GM10248 (cell line): ENCODE measurements around the gene SOS2.

Source experiments
- CTCF ChIA-PET: fragments of 300-600 bp; sonication (Branson Sonifier 250); formaldehyde crosslinking; extraction: SDS; loops from one replicate; lab custom pipeline; 2021; ENCODE audit warnings: antibody characterized with exemption; lab: Yijun Ruan, JAX
- POLR2A ChIA-PET: fragments of 350-650 bp; sonication (Branson Sonifier 250); formaldehyde crosslinking; extraction: SDS; loops from one replicate; lab custom pipeline; 2020; ENCODE audit warnings: antibody characterized with exemption; lab: Yijun Ruan, JAX
- DNase-seq: peaks from one replicate; pipeline ENCODE4 v3.0.0; 2012; ENCODE audit errors: extremely low spot score
- TF ChIP-seq, protein P1 (sequence below): IDR thresholded peaks from 2 replicates; pipeline ENCODE4 v1.5.1; 2012; ENCODE audit warnings: mild to moderate bottlenecking, low read depth; ENCODE audit errors: extremely low read depth, missing control alignments, control extremely low read depth

SOS2 gene

DNA sequence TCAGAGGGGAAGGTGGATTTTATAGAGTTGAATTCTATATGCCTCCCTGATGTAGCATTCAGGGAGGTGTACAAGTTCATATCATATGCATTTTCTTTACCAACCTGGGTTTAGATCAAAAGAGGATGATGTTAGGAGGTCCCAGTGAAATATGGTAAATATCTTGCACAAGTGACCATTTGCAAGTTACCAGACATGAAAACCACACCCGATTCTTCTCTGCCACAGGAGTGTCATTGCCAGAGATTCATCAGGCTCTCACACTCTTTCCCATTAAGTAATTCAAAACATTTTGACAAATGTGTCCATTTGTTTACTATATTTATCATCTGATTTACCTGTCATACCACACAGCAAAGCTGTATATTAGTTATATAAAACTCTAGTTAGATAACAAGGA, 159.0 kb downstream of the SOS2 start:
- POLR2A ChIA-PET: no interaction called here

DNA sequence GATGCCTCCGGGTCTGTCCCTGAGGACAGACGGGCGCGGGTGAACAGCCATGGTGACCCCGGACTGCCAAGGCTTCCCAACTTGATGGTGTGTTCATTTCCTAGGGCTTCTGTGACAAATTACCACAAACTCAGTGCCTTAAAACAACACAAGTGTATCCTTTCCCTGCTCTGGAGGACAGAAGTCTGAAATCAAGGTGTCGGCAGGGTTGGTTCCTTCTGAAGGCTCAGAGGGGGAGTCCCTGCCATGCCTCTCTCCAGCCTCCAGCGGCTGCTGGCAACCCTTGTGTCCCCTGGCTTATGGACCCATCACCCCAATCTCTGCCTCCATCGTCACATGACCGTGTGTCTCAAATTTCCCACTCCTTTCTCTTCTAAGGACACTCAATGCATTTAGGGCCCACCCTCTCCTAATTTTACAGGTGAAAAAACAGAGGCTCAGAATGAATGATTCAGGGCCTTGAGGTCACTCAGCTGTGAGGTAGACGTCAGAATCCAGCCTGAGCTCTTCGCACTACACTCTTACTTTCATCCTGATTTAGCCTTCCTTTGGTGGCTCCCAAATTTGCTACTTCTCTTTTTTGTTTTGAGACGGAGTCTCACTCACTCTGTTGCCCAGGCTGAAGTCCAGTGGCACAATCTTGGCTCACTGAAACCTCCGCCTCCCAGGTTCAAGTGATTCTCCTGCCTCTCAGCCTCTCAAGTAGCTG, 160.4 kb downstream of the SOS2 start:
- CTCF ChIA-PET: interaction anchor here (0.9 to 4.5 kb wide), 11 partner anchors 9 to 437 kb away, joined by 3 to 28 read pairs (median 3); partner anchors contain the start of gene NEMF
- POLR2A ChIA-PET: interaction anchor here (0.6 to 1.7 kb wide), 2 partner anchors 11 to 465 kb away, joined by 4 to 5 read pairs; no protein-coding TSS in a partner anchor
- TF ChIP-seq, protein P1, sequence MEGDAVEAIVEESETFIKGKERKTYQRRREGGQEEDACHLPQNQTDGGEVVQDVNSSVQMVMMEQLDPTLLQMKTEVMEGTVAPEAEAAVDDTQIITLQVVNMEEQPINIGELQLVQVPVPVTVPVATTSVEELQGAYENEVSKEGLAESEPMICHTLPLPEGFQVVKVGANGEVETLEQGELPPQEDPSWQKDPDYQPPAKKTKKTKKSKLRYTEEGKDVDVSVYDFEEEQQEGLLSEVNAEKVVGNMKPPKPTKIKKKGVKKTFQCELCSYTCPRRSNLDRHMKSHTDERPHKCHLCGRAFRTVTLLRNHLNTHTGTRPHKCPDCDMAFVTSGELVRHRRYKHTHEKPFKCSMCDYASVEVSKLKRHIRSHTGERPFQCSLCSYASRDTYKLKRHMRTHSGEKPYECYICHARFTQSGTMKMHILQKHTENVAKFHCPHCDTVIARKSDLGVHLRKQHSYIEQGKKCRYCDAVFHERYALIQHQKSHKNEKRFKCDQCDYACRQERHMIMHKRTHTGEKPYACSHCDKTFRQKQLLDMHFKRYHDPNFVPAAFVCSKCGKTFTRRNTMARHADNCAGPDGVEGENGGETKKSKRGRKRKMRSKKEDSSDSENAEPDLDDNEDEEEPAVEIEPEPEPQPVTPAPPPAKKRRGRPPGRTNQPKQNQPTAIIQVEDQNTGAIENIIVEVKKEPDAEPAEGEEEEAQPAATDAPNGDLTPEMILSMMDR: no peak
- no peak for DNase-seq

More for the DNA sequence above, 159.0 kb downstream of the SOS2 start:
- no peak for DNase-seq
- TF ChIP-seq, protein P1: no peak
- CTCF ChIA-PET: interaction anchor here (4.5 kb wide), 1 partner anchor 10 kb away, joined by 28 read pairs; no protein-coding TSS in a partner anchor

DNA sequence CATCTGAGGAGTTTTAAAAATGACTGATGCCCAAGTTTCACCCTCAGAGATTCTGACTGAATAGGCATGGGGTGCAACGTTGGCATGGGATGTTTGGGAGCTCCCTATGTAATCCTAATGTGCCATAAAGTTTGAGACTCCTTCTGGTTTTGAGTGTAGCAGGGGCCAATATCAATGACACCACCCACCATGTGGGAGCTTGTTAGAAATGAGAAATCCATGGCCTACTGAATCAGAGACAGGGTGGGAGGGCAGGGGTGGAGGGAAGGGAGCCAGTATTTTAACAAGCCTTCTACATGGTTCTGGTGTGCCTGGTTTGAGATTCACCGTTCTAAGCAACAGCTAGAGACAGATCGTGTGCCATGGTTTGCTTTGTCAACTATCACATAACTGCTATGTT, 161.1 kb downstream of the SOS2 start:
- TF ChIP-seq, protein P1: no peak
- ChIA-PET CTCF (interaction anchor here (0.9 to 4.5 kb wide), 9 partner anchors 10 to 218 kb away, joined by 3 to 28 read pairs (median 3); partner anchors contain the start of gene NEMF), POLR2A (interaction anchor here (1.7 kb wide), 1 partner anchor 12 kb away, joined by 5 read pairs; no protein-coding TSS in a partner anchor)
- DNase-seq: no peak

DNA sequence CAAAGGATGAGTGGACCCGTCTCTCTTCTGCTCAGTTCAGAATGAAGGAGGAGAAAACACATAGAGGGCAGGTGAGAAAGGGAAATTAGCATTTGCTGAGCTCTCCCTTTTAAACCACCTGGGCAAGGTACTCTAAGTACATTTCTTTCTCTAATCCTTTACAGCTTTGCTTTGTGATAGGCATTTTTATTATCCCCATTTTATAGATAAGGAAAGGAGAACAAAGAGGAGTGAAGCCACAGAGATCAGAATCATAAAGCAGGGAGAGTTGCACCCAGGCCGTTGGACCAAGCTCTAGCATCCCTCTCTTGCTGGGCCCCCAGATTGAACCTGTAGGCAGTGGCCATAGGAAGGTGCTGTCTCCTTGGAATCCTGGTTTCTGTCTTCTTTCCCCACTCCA, 162.1 kb downstream of the SOS2 start:
- POLR2A ChIA-PET: interaction anchor here (0.7 kb wide), 1 partner anchor 76 kb away, joined by 3 read pairs; no protein-coding TSS in a partner anchor
- CTCF ChIA-PET: interaction anchor here (4.5 kb wide), 1 partner anchor 13 kb away, joined by 28 read pairs; no protein-coding TSS in a partner anchor
- no peak for DNase-seq
- TF ChIP-seq, protein P1: no peak

DNA sequence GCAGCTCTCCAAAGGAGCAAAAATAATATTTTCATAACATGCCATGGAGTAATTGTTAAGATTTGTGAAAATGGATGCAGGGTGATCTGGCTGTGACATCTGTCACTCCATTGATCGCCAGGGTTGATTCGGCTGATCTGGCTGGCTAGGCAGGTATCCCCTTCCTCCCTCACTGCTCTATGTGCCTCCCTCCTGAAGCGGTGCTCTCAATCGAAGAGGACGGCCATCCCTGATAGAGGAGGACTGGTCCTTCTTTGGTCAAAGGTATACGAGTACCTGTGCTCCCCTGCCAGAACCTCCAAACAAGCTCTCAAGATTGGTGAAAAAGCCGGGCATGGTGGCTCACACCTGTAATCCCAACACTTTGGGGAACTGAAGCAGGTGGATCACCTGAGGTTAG, 162.9 kb downstream of the SOS2 start:
- ChIA-PET POLR2A (no interaction called here), CTCF (interaction anchor here (1.1 to 4.5 kb wide), 4 partner anchors 13 to 49 kb away, joined by 3 to 28 read pairs (median 6); no protein-coding TSS in a partner anchor)
- TF ChIP-seq, protein P1: no peak
- no peak for DNase-seq

DNA sequence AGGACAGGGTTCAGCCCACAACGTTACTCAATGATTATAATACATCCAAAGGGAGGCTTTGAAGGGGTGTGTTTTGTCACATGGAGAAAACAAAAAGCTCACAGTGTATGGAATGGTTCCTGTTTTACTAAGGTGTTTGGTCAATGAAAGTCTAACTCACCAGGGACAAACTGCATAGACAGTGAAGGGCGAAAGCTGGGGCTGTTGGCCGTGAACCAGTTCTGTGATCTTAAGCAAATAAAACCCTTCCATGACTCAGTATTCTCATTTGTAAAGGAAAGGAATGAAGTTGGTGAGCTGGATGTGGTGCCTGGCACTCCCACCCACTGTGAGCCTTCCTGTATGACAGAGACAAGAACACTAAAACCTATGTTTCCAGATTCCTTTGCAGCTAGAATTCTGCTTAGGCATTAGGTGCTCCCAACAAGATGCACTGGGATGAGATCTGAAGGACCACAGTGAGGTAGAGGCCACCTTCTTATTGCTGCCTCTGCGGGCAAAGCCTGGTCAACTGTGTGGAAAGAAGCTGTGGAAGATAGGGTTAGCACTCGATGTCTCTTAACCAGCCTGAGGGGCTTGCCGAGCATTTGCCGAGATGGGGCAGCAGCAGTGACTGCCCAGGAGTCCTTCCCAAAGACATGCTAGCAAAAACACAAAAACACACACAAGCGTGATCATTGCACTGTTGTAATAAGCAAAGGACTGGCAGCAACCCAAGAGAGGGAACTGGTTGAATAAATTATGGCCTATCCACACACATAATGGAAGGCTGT, 163.5 kb downstream of the SOS2 start:
- no peak for DNase-seq
- ChIA-PET POLR2A (no interaction called here), CTCF (interaction anchor here (1.1 to 1.8 kb wide), 5 partner anchors 13 to 202 kb away, joined by 3 to 6 read pairs (median 4); no protein-coding TSS in a partner anchor)
- TF ChIP-seq, protein P1: no peak
